ENCODE measurements around the gene LRP5.

GRCh38 chr11:68472778-68473177 is 160.4 kb downstream of the LRP5 start:
- TF ChIP-seq, protein P1, sequence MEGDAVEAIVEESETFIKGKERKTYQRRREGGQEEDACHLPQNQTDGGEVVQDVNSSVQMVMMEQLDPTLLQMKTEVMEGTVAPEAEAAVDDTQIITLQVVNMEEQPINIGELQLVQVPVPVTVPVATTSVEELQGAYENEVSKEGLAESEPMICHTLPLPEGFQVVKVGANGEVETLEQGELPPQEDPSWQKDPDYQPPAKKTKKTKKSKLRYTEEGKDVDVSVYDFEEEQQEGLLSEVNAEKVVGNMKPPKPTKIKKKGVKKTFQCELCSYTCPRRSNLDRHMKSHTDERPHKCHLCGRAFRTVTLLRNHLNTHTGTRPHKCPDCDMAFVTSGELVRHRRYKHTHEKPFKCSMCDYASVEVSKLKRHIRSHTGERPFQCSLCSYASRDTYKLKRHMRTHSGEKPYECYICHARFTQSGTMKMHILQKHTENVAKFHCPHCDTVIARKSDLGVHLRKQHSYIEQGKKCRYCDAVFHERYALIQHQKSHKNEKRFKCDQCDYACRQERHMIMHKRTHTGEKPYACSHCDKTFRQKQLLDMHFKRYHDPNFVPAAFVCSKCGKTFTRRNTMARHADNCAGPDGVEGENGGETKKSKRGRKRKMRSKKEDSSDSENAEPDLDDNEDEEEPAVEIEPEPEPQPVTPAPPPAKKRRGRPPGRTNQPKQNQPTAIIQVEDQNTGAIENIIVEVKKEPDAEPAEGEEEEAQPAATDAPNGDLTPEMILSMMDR (IDR thresholded peaks at IDR 0.05; ENCODE audit: insufficient read depth, low read length, poor library complexity, severe bottlenecking), result no peak
- no peak for TF ChIP-seq EZH2phosphoT487 (conservative IDR thresholded peaks at IDR 0.05; ENCODE audit: low read length)
